ENCODE measurements around the gene KCNMB2.

GRCh38 chr3:178699810-178700209, 163.6 kb downstream of the KCNMB2 start:
- no peak for TF ChIP-seq CTCF (IDR thresholded peaks at IDR 0.05)
- TF ChIP-seq EP300 (IDR thresholded peaks at IDR 0.05; ENCODE audit: low read depth): no peak
- TF ChIP-seq POLR2AphosphoS5 (IDR thresholded peaks at IDR 0.05): no peak
- TF ChIP-seq POLR2A (IDR thresholded peaks at IDR 0.05): no peak

Data from transverse colon (tissue), 4 donors.